ENCODE measurements around the gene IL2RA.

IL2RA gene

DNA sequence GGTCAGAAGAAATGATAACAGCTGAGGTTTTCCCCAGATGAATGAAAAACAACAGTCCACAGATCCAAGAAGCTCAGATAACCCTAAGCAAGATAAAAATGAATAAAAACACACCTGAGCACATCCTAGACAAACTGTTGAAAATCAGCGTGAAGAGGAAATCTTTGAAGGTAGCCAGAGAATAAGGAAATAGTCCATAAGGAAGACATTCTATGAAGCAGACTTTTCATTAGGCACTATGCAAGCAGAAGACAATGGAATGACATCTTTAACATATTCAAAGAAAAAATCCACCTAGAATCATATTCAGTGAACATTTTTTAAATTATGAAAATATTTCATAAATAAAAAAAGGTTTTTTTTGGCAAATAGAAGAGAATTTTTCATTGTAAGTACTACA, 69.8 kb downstream of the IL2RA start:
- Histone ChIP-seq H3K4me1 (ENCODE audit: control insufficient read depth, insufficient read depth, low read length) (no peaks in the 10 kb centered on the region), H3K27ac (ENCODE audit: low read depth, low read length) (no peak overlapping the region), H3K36me3 (ENCODE audit: control insufficient read depth, insufficient read depth, low read length) (no peaks in the 10 kb centered on the region), H3K27me3 (ENCODE audit: control insufficient read depth, insufficient read depth, low read length) (no peaks in the 10 kb centered on the region), H3K4me3 (ENCODE audit: low read length) (no peak overlapping the region), H3K9ac (ENCODE audit: low read length) (no peak overlapping the region)

DNA sequence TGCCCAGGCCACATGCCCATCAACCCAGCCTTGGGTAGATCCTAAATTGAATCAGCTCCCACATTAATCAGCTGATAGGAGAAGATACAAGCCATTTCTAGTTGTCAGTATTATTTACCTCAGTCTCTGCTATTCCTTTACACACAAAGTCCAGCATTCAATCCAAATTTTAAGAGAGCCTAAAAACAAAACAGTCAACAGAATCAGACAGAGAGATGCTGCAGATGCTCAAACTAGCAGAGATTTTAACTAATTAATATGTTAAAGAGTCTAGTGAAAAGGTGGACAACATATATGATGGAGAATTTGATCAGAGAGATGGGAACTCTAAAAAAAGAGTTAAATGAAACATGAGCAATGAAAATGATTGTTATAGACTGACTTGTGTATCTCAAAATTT, 70.5 kb downstream of the IL2RA start:
- H3K9ac ChIP-seq (ENCODE audit: low read length): no peak overlapping the region
- no peak overlapping the region for H3K27ac ChIP-seq (ENCODE audit: low read depth, low read length)
- no peaks in the 10 kb centered on the region for H3K27me3 ChIP-seq (ENCODE audit: control insufficient read depth, insufficient read depth, low read length)
- no peaks in the 10 kb centered on the region for H3K4me1 ChIP-seq (ENCODE audit: control insufficient read depth, insufficient read depth, low read length)
- H3K4me3 ChIP-seq (ENCODE audit: low read length): no peak overlapping the region
- no peaks in the 10 kb centered on the region for H3K36me3 ChIP-seq (ENCODE audit: control insufficient read depth, insufficient read depth, low read length)

DNA sequence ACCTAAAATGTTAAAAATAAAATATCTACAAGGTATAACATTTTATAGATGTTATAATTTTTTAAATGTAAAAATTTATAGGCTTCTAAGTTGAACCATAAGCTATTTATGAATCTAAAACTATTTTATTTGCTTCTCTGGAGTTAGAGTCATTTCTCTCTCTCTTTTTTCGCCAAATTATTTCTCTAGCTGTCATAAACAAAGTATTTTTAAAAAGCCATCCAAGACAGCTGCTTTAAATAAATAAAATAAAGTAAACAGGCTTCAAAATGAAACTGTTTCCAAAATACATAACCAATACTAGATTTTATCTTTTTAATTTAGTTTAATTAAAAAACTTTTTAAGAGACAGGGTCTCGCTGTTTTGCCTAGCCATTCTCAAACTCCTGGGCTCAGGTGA, 72.4 kb downstream of the IL2RA start:
- Histone ChIP-seq H3K9ac (ENCODE audit: low read length) (no peak overlapping the region), H3K27ac (ENCODE audit: low read depth, low read length) (no peak overlapping the region), H3K4me1 (ENCODE audit: control insufficient read depth, insufficient read depth, low read length) (no peaks in the 10 kb centered on the region), H3K4me3 (ENCODE audit: low read length) (no peak overlapping the region), H3K27me3 (ENCODE audit: control insufficient read depth, insufficient read depth, low read length) (no peaks in the 10 kb centered on the region), H3K36me3 (ENCODE audit: control insufficient read depth, insufficient read depth, low read length) (no peaks in the 10 kb centered on the region)

DNA sequence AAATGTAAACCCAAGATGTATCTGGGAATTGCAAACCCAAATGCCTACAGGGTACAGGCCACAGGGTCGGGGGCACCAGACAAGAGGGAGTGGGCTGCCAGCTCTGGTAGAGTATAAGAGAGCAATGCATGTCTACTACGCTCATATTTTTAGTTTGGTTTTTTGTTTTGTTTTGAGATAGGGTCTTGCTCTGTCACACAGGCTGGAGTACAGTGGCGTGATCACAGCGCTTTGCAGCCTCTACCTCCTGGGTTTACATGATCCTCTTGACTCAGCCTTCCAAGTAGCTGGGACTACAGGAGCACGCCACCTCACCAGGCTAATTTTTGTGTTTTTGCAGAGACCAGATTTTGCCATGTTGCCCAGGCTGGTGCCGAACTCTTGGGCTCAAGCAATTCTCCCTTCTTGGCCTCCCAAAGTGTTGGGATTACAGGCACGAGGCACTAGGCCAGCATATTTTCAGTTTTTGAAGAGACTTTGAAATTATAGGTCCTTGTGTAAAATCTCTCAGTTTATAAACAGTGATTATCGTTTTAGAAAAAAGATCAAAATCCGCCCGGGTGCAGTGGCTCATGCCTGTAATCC, 73.7 kb downstream of the IL2RA start:
- H3K9ac ChIP-seq (ENCODE audit: low read length): no peak overlapping the region
- H3K4me1 ChIP-seq (ENCODE audit: control insufficient read depth, insufficient read depth, low read length): no peaks in the 10 kb centered on the region
- no peaks in the 10 kb centered on the region for H3K36me3 ChIP-seq (ENCODE audit: control insufficient read depth, insufficient read depth, low read length)
- no peak overlapping the region for H3K27ac ChIP-seq (ENCODE audit: low read depth, low read length)
- no peak overlapping the region for H3K4me3 ChIP-seq (ENCODE audit: low read length)
- H3K27me3 ChIP-seq (ENCODE audit: control insufficient read depth, insufficient read depth, low read length): no peaks in the 10 kb centered on the region

DNA sequence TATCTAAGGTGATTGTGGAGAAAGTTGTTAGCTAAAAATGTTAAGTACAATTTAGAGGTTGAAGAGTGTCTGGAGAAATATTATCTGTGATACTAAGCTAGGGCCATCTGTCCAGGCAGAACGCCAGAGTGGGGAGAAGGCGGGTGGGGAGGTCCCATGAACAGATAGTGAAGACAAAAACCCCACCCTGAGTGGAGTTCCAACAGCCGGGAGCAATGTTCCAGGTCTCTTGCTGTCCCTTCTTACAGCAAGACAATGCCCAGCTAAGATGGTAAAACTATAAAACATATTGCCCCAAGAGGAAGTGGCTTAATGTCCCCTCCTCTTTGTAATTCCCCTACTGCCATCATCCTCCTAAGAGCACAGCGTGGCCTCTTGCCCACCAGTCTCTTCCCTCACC, 74.4 kb downstream of the IL2RA start:
- Histone ChIP-seq H3K4me1 (ENCODE audit: control insufficient read depth, insufficient read depth, low read length) (no peaks in the 10 kb centered on the region), H3K27me3 (ENCODE audit: control insufficient read depth, insufficient read depth, low read length) (no peaks in the 10 kb centered on the region), H3K4me3 (ENCODE audit: low read length) (no peak overlapping the region), H3K27ac (ENCODE audit: low read depth, low read length) (no peak overlapping the region), H3K36me3 (ENCODE audit: control insufficient read depth, insufficient read depth, low read length) (no peaks in the 10 kb centered on the region), H3K9ac (ENCODE audit: low read length) (no peak overlapping the region)

DNA sequence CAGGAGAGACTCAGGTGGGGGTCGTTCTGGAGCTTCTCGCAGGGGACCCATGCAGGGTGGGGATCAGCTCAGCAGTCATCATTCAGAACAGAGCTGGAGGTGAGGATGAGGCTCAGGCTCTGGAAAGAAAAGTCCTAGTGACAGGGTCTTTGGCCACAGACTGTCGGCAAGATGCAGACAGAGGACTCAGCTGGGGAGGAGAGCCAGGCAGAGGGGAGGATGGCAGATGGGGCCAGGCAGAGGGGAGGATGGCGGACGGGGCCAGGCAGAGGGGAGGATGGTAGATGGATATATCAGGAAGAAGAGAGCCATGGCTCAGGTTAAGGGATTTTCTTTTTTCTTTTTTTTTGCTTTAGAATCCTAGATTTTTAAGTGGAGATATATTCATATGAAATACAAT, 77.1 kb downstream of the IL2RA start:
- Histone ChIP-seq H3K9ac (ENCODE audit: low read length) (no peak overlapping the region), H3K36me3 (ENCODE audit: control insufficient read depth, insufficient read depth, low read length) (no peaks in the 10 kb centered on the region), H3K27ac (ENCODE audit: low read depth, low read length) (no peak overlapping the region), H3K4me1 (ENCODE audit: control insufficient read depth, insufficient read depth, low read length) (no peaks in the 10 kb centered on the region), H3K27me3 (ENCODE audit: control insufficient read depth, insufficient read depth, low read length) (no peaks in the 10 kb centered on the region), H3K4me3 (ENCODE audit: low read length) (no peak overlapping the region)

DNA sequence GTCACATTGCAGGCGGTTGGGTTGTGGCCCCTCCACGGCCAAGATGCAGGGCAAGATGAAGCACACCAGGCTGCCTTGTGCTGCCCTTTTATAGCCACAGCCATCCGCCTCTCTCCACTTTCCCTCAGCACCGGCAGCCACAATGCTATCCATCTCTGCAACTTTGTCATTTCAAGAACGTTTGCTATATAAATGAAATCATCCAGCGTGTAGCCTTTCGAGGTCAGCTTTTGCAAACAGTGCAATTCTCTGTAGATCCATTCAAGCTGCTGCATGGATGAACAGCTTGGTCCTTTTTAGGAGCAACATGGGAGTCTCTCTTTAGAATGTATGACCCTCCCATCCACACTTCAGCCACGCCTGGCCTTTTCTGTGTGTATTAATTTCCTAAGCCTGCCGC, 78.4 kb downstream of the IL2RA start:
- H3K9ac ChIP-seq (ENCODE audit: low read length): no peak overlapping the region
- H3K4me3 ChIP-seq (ENCODE audit: low read length): no peak overlapping the region
- H3K27ac ChIP-seq (ENCODE audit: low read depth, low read length): no peak overlapping the region
- H3K27me3 ChIP-seq (ENCODE audit: control insufficient read depth, insufficient read depth, low read length): no peaks in the 10 kb centered on the region
- H3K36me3 ChIP-seq (ENCODE audit: control insufficient read depth, insufficient read depth, low read length): no peaks in the 10 kb centered on the region
- no peaks in the 10 kb centered on the region for H3K4me1 ChIP-seq (ENCODE audit: control insufficient read depth, insufficient read depth, low read length)

DNA sequence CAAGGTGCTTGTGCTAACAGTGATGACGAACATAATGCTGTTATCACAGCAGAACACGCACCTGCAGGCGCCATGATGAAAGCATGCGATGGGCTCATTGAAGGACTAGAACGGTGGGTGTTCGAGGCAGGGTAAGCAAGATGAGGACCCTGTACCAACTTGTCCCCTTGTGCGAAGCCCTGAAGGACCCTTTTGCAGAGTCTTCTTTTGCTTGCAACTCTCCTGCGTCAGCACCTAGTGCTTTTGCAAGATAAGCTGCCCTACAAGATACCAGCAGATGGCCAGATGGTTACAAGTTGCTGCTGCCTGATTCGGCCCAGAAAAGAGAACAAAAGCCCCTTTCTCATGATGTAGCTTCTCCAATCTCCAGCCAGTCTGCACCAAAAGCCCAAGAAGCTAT, 80.6 kb downstream of the IL2RA start:
- Histone ChIP-seq H3K27ac (ENCODE audit: low read depth, low read length) (no peak overlapping the region), H3K36me3 (ENCODE audit: control insufficient read depth, insufficient read depth, low read length) (no peaks in the 10 kb centered on the region), H3K9ac (ENCODE audit: low read length) (no peak overlapping the region), H3K4me3 (ENCODE audit: low read length) (no peak overlapping the region), H3K4me1 (ENCODE audit: control insufficient read depth, insufficient read depth, low read length) (no peaks in the 10 kb centered on the region), H3K27me3 (ENCODE audit: control insufficient read depth, insufficient read depth, low read length) (no peaks in the 10 kb centered on the region)

DNA sequence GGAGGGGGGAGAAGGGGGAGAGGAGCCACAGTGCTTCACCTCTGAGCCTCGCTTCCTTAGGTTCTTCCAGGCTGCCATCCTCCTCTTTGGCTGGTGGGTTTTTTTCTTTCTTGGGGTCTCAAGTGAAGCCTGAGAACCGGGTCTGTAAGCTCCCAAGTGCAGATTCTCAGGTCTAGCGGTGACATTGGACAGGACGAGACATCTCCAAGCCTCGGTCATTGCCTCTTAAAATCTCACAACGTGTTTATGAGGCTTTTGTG, 84.0 kb downstream of the IL2RA start:
- Histone ChIP-seq H3K36me3 (ENCODE audit: control insufficient read depth, insufficient read depth, low read length) (no peaks in the 10 kb centered on the region), H3K27ac (ENCODE audit: low read depth, low read length) (peak overlapping the region; percentile 79), H3K4me3 (ENCODE audit: low read length) (peak overlapping the region; percentile 98), H3K4me1 (ENCODE audit: control insufficient read depth, insufficient read depth, low read length) (no peaks in the 10 kb centered on the region), H3K27me3 (ENCODE audit: control insufficient read depth, insufficient read depth, low read length) (no peaks in the 10 kb centered on the region), H3K9ac (ENCODE audit: low read length) (no peak overlapping the region)

DNA sequence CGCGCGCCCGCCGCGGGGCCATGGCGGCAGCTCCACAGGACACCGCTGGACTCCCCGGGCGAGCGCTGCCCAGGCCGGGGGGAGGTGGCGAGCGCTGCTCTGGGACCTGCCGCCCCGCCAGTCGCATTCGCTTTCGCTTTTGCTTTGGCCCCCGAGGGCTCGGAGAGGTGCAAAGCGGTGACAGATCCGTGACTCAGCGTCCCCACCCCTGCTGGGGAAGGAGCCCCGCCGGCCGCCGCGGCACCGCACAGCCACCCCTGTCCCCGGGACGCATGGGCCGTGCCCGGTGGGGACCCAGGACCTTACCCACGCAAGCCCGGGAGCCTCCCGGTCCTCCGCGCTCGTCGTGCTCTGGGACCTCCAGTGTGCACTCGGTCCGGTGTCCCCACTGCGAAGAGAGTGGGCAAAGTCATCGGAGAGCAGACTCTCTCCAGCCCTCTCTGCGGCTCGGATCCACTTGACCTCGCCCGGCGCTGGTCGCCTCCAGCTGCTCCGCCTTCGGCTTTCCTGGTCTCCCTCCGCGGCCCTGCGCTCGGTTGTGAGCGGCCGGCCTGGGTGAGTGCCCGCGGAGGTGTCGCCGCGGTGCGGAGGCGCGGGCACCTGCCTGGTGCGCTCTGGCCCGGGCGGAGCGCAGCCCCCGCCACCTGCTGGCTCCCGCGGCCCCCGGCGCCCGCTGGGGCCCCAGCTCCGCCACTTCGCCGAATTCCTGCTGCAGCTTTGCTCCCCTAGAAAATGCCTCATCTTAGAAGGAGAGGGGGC, 84.5 kb downstream of the IL2RA start, which contains the start of gene IL15RA:
IL15RA (minus strand) TSS at position 73 of the 759 bp plus-strand sequence; CDS start at position 22, 51 bp downstream.
- H3K27me3 ChIP-seq (ENCODE audit: control insufficient read depth, insufficient read depth, low read length): no peaks in the 10 kb centered on the region

DNA sequence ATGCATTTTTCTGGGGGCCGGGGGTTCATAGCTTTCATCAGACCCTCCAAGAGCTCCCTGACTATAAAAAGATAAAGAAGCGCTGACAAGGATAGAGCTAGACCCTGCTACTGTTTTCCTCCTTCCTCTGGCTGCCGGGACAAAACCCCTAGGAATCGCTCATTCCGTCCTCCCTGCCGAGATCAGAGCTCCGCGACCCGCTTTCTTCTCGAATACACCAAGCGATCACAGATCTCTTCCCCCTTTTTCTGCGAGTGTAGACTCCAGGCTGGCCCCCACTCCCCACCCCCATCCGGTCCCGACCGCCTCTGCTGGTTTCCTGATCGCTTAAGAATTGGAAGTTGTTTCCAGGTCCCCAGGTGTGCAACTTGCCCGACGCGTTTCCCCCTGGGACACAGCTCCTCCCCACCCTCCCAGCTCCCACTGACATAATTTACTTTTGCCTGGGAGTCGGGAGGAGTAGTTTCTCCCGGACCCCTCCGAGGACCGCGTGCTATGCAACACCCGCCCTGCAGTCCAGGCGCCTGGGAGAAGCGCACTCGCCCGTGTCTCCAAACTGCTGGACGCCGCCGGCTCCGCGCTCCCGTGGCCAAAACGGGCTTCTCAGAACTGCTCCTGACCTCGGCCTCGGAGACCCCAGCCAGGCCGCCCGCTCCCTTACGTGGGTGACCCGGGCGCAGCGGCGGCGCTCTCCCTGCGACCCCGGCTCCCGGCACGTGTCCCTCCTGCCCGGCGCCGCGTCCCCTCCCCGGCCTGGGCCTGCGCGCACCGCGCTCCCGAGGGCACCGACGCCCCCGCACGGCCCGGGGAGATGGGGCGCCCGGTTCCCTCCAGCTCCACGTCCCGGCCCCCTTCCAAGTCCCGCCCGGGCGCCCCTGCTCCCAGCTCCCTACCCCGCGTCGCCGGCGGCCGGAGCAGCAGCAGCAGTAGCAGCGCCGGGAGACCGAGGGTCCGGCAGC, 85.4 kb downstream of the IL2RA start:
- no peaks in the 10 kb centered on the region for H3K4me1 ChIP-seq (ENCODE audit: control insufficient read depth, insufficient read depth, low read length)
- H3K27ac ChIP-seq (ENCODE audit: low read depth, low read length): peak overlapping the region; percentile 79
- H3K27me3 ChIP-seq (ENCODE audit: control insufficient read depth, insufficient read depth, low read length): no peaks in the 10 kb centered on the region
- H3K36me3 ChIP-seq (ENCODE audit: control insufficient read depth, insufficient read depth, low read length): no peaks in the 10 kb centered on the region
- peak overlapping the region; percentile 39 for H3K9ac ChIP-seq (ENCODE audit: low read length)
- peak overlapping the region; percentile 98 for H3K4me3 ChIP-seq (ENCODE audit: low read length)

More for the DNA sequence above, 84.5 kb downstream of the IL2RA start, which contains the start of gene IL15RA:
- H3K36me3 ChIP-seq (ENCODE audit: control insufficient read depth, insufficient read depth, low read length): no peaks in the 10 kb centered on the region
- peak within 1 kb of the TSS; percentile 94 for H3K9ac ChIP-seq (ENCODE audit: low read length)
- peak within 1 kb of the TSS; percentile 79 for H3K27ac ChIP-seq (ENCODE audit: low read depth, low read length)
- peak within 1 kb of the TSS; percentile 98 for H3K4me3 ChIP-seq (ENCODE audit: low read length)
- no peaks in the 10 kb centered on the region for H3K4me1 ChIP-seq (ENCODE audit: control insufficient read depth, insufficient read depth, low read length)

DNA sequence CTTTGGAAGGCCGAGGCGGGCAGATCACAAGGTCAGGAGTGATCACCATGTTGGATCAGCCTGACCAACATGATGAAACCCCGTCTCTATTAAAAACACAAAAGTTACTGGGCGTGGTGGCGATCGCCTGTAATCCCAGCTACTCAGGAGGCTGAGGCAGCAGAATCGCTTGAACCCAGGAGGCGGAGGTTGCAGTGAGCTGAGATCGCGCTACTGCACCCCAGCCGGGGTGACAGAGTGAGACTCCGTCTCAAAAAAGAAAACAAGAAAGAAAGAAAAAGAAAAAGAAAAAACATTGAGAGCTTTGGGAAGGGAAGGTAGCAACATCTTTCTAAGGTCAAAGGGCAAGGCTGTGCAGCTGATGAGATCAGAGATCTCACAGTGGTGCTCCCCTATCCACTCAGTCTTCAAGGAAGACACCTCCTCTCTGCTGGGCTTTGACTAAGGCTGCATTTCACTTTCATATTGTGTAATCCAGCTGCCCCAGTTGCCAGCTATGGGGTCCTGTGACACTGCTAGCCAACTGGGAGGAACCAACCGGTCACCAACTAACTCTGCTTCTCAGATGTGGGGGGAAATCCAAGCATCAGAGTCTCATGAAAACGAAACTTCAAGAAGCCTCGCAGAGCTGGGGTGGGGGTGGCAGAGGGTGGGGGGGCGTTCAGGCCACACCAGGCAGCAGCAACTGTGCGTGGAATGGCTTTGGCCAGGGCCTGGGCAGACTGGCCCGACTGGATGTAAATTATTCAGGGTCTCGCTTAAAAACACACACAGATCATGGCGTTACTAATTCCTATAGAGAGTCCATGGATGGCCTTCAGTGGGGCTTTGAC, 86.3 kb downstream of the IL2RA start:
- peak overlapping the region; percentile 39 for H3K9ac ChIP-seq (ENCODE audit: low read length)
- peak overlapping the region; percentile 79 for H3K27ac ChIP-seq (ENCODE audit: low read depth, low read length)
- peak overlapping the region; percentile 98 for H3K4me3 ChIP-seq (ENCODE audit: low read length)
- no peaks in the 10 kb centered on the region for H3K27me3 ChIP-seq (ENCODE audit: control insufficient read depth, insufficient read depth, low read length)
- H3K36me3 ChIP-seq (ENCODE audit: control insufficient read depth, insufficient read depth, low read length): no peaks in the 10 kb centered on the region
- H3K4me1 ChIP-seq (ENCODE audit: control insufficient read depth, insufficient read depth, low read length): no peaks in the 10 kb centered on the region

Measured in rectal smooth muscle tissue (tissue), 1 donor.